Liver (tissue), 9 donors: Measurements from ENCODE around the gene PLPP4. TPM values are rescaled to one million over a fixed set of nuclear protein-coding genes. Genes with fewer than 3 reads are reported as not detected.

Experiments used
- DNase-seq: peaks from one replicate; pipeline ENCODE4 v3.0.0-alpha.2; 2017; ENCODE audit warnings: low spot score
- H3K27ac ChIP-seq, 2 donors: one replicate each; pipeline ENCODE4 v1.7.0; 2013; ENCODE audit warnings: inconsistent platforms in 2 of 2, low read length in 2 of 2, control low read depth in 1 of 2, low read depth in 1 of 2, mild to moderate bottlenecking in 1 of 2
- H3K27me3 ChIP-seq, 4 donors: one replicate each; pipeline versions ENCODE4 v1.6.1 to v1.7.0; 2013; ENCODE audit warnings: low read length in 3 of 4, inconsistent platforms in 1 of 4, mild to moderate bottlenecking in 1 of 4, moderate library complexity in 1 of 4; ENCODE audit not compliant: control insufficient read depth in 4 of 4, insufficient read depth in 4 of 4
- H3K36me3 ChIP-seq, 4 donors: one replicate each; pipeline versions ENCODE4 v1.6.1 to v1.7.0; 2013; ENCODE audit warnings: low read length in 3 of 4, mild to moderate bottlenecking in 3 of 4, low read depth in 1 of 4, moderate library complexity in 1 of 4; ENCODE audit not compliant: control insufficient read depth in 4 of 4, insufficient read depth in 3 of 4
- H3K4me1 ChIP-seq, 4 donors: one replicate each; pipeline versions ENCODE4 v1.6.1 to v1.7.0; 2013; ENCODE audit warnings: low read length in 3 of 4, mild to moderate bottlenecking in 3 of 4, moderate library complexity in 1 of 4; ENCODE audit not compliant: control insufficient read depth in 4 of 4, insufficient read depth in 4 of 4
- H3K4me3 ChIP-seq, 3 donors: one replicate each; pipeline versions ENCODE4 v1.6.1 to v1.7.0; 2013; ENCODE audit warnings: low read length in 3 of 3, control low read depth in 1 of 3, low read depth in 1 of 3, mild to moderate bottlenecking in 1 of 3
- H3K9ac ChIP-seq, 2 donors: one replicate each; pipeline ENCODE4 v1.7.0; 2013; ENCODE audit warnings: low read length in 2 of 2, mild to moderate bottlenecking in 2 of 2, moderate library complexity in 2 of 2, control low read depth in 1 of 2, low read depth in 1 of 2
- H3K9me3 ChIP-seq, 4 donors: one replicate each; pipeline versions ENCODE4 v1.6.1 to v1.7.0; 2013; ENCODE audit warnings: low read length in 3 of 4; ENCODE audit not compliant: control insufficient read depth in 4 of 4
- FOXA1 ChIP-seq: IDR thresholded peaks from 2 replicates; pipeline ENCODE4 v1.6.1; 2016; ENCODE audit warnings: antibody characterized with exemption
- FOXA2 ChIP-seq: IDR thresholded peaks from 2 replicates; pipeline ENCODE4 v1.6.1; 2016; ENCODE audit warnings: antibody characterized with exemption
- HNF4G ChIP-seq: IDR thresholded peaks from 2 replicates; pipeline ENCODE4 v1.6.1; 2016; ENCODE audit warnings: antibody characterized with exemption
- JUND ChIP-seq, 2 donors: IDR thresholded peaks; 2 replicates each; pipeline ENCODE4 v1.6.1; 2016; ENCODE audit warnings: antibody characterized with exemption in 2 of 2
- MAX ChIP-seq: IDR thresholded peaks from 2 replicates; pipeline ENCODE4 v1.6.1; 2016; ENCODE audit warnings: antibody characterized with exemption
- NR2F2 ChIP-seq: IDR thresholded peaks from 2 replicates; pipeline ENCODE4 v1.6.1; 2016; ENCODE audit warnings: antibody characterized with exemption
- RAD21 ChIP-seq, 2 donors: IDR thresholded peaks; 2 replicates each; pipeline ENCODE4 v1.6.1; 2016; ENCODE audit warnings: antibody characterized with exemption in 2 of 2, mild to moderate bottlenecking in 2 of 2
- REST ChIP-seq: IDR thresholded peaks from 2 replicates; pipeline ENCODE4 v1.6.1; 2016; ENCODE audit warnings: antibody characterized with exemption, mild to moderate bottlenecking
- RXRA ChIP-seq, 2 donors: IDR thresholded peaks; 2 replicates each; pipeline ENCODE4 v1.6.1; 2017 to 2018; ENCODE audit warnings: antibody characterized with exemption in 2 of 2, mild to moderate bottlenecking in 1 of 2
- SP1 ChIP-seq: IDR thresholded peaks from 2 replicates; pipeline ENCODE4 v1.6.1; 2018; ENCODE audit warnings: antibody characterized with exemption, mild to moderate bottlenecking
- TAF1 ChIP-seq: conservative IDR thresholded peaks from 2 replicates; pipeline ENCODE4 v1.6.1; 2016; ENCODE audit warnings: antibody characterized with exemption, mild to moderate bottlenecking
- YY1 ChIP-seq: IDR thresholded peaks from 2 replicates; pipeline ENCODE4 v1.6.1; 2016; ENCODE audit warnings: antibody characterized with exemption, mild to moderate bottlenecking
- WGBS: extraction: QIAGEN DNeasy Blood & Tissue Kit; methylation state at CpG from one replicate; pipeline ENCODE4 v1.1.7; 2013; 5-methylcytosine and 5-hydroxymethylcytosine counted together
- polyA plus RNA-seq, 2 donors: library from polyadenylated mRNA; stranded (reverse) in 1 of 2; unstranded in 1 of 2; fragments of 200-250 nt in 1 of 2; fragments of >200 nt in 1 of 2; fragmentation: Nextera tagmentation in 1 of 2; extraction: Ambion mirVana in 1 of 2; gene quantifications; one replicate each; pipeline versions ENCODE4 v1.2.1 to v1.2.3, GENCODE V29; 2013 to 2015
- total RNA-seq, 2 donors: library from RNA; depleted of rRNA; stranded (reverse); fragments of >200 nt; gene quantifications; one replicate each; pipeline ENCODE4 v1.2.3, GENCODE V29; 2014
- TF ChIP-seq, protein P1 (sequence below): IDR thresholded peaks from 2 replicates; pipeline ENCODE4 v1.6.1; 2016; ENCODE audit warnings: antibody characterized with exemption
- TF ChIP-seq, protein P2 (sequence below): fragments of 150-350 bp; IDR thresholded peaks from 2 replicates; pipeline ENCODE4 v1.5.1; 2017; ENCODE audit warnings: improper control_type of control experiment, low read depth, low read length; ENCODE audit not compliant: missing input control
- donor health status: healthy.
- donor health status: healthy.
- donor health status: healthy.
- donor health status: healthy.
- donor health status: healthy.

The PLPP4 gene
- total and polyA plus RNA-seq, 4 donors, result 0.14 to 2.8 (median 0.93) TPM

DNA sequence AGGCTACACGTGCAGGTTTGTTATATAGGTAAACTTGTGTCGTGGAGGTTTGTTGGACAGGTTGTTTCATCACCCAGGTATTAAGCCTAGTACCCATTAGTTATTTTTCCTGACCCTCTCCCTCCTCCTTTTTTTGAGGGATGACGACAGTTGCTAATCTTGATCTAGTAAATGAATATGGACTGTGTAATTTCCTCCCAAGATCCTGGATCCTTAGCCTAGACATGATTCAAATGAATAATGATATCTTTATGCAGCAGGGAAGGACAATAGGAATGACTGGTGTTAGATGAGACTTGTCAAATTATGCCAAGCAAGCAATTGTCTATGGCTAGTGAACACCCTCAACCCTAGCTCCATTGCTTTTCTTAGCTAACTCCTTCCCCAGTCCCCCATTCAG is 156.2 kb downstream of the PLPP4 start:
- Histone ChIP-seq H3K36me3 (no peaks in the 10 kb centered on the region), H3K4me3 (no peak overlapping the region), H3K9me3 (peaks cover 3 to 9% (median 5%) of the 10 kb centered on the region in 4 donors), H3K4me1 (no peaks in the 10 kb centered on the region), H3K9ac (no peak overlapping the region), H3K27ac (no peak overlapping the region), H3K27me3 (peaks cover 0 to 2% (median 0%) of the 10 kb centered on the region in 4 donors)
- no peak for DNase-seq
- no peak for TF ChIP-seq FOXA2
- no peak for TF ChIP-seq YY1
- 64% methylated on average over 3 of the region's 3 CpGs for WGBS

DNA sequence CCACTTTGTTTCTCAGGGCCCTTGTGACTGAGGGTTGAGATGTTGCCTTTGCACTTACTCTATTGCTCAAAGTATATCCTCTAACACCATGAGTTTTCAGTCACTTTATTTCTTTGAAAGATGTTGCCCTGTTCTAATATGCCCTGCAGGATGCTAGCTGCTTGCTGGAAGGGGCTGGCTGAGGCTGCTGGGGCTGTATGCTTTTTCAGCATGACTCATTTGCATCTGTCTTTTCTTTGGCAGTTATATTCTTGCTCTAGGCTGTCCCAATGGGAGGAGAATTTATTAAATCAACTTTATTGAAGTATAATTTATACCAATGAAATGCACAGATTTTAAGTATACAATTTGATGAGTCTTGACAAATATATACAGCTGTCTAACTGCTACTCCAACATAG is 157.7 kb downstream of the PLPP4 start:
- no peak overlapping the region for H3K9ac ChIP-seq
- H3K27ac ChIP-seq, result no peak overlapping the region
- peaks cover 0 to 2% (median 0%) of the 10 kb centered on the region in 4 donors for H3K27me3 ChIP-seq
- no peaks in the 10 kb centered on the region for H3K4me1 ChIP-seq
- H3K9me3 ChIP-seq, result peaks cover 3 to 7% (median 5%) of the 10 kb centered on the region in 4 donors
- DNase-seq, result no peak
- no peak overlapping the region for H3K4me3 ChIP-seq
- no peak for TF ChIP-seq NR2F2
- TF ChIP-seq RAD21 (IDR thresholded peaks at IDR 0.05), result no peak
- TF ChIP-seq, protein P1, sequence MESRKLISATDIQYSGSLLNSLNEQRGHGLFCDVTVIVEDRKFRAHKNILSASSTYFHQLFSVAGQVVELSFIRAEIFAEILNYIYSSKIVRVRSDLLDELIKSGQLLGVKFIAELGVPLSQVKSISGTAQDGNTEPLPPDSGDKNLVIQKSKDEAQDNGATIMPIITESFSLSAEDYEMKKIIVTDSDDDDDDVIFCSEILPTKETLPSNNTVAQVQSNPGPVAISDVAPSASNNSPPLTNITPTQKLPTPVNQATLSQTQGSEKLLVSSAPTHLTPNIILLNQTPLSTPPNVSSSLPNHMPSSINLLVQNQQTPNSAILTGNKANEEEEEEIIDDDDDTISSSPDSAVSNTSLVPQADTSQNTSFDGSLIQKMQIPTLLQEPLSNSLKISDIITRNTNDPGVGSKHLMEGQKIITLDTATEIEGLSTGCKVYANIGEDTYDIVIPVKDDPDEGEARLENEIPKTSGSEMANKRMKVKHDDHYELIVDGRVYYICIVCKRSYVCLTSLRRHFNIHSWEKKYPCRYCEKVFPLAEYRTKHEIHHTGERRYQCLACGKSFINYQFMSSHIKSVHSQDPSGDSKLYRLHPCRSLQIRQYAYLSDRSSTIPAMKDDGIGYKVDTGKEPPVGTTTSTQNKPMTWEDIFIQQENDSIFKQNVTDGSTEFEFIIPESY, result no peak
- no peak for TF ChIP-seq MAX
- no peak for TF ChIP-seq TAF1
- TF ChIP-seq HNF4G, result no peak
- TF ChIP-seq FOXA1, result no peak
- no peak for TF ChIP-seq YY1
- no peaks in the 10 kb centered on the region for H3K36me3 ChIP-seq

GRCh38 chr10:120616311-120616911 is 159.4 kb downstream of the PLPP4 start:
- H3K27ac ChIP-seq, result no peak overlapping the region
- WGBS, result 49% methylated on average over 3 of the region's 3 CpGs
- H3K36me3 ChIP-seq, result no peaks in the 10 kb centered on the region
- H3K4me1 ChIP-seq, result no peaks in the 10 kb centered on the region
- DNase-seq, result no peak
- TF ChIP-seq SP1, result no peak
- H3K4me3 ChIP-seq, result no peak overlapping the region
- H3K27me3 ChIP-seq, result peaks cover 0 to 2% (median 0%) of the 10 kb centered on the region in 4 donors
- no peak overlapping the region for H3K9ac ChIP-seq
- peaks cover 3 to 7% (median 5%) of the 10 kb centered on the region in 4 donors for H3K9me3 ChIP-seq

DNA sequence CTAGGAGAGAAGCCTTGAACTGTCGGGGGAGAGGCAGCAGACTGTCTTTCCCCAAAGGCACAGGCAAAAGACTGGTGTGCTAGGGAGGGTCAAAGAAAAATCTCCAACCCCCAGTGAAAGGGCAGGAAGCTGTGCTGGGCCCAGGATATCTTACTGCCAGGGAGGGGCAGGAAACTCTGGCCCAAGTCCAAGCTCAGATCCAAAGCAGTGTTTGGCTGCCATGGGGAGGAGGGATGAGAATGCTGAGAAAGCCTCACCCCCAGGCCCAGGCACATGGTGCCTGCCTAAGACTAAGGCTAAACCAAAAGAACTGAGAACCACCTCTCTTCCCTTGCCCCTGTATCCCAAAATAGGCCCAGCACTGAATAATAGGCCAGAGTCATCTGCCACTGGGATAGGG is 171.2 kb downstream of the PLPP4 start:
- no peak for DNase-seq
- Histone ChIP-seq H3K4me1 (no peaks in the 10 kb centered on the region), H3K9ac (no peak overlapping the region), H3K36me3 (no peaks in the 10 kb centered on the region), H3K4me3 (no peak overlapping the region), H3K27ac (no peak overlapping the region), H3K9me3 (peaks cover 0 to 5% (median 0%) of the 10 kb centered on the region in 4 donors), H3K27me3 (peaks cover 0 to 13% (median 0%) of the 10 kb centered on the region in 4 donors)
- WGBS, result 65% methylated on average over 1 of the region's 1 CpG
- TF ChIP-seq RAD21 (IDR thresholded peaks at IDR 0.05) (no peak), JUND (IDR thresholded peaks at IDR 0.05) (no peak), FOXA1 (no peak), FOXA2 (no peak), RXRA (IDR thresholded peaks at IDR 0.05) (no peak), HNF4G (no peak), MAX (no peak), REST (no peak), TAF1 (no peak)
- TF ChIP-seq, protein P2, sequence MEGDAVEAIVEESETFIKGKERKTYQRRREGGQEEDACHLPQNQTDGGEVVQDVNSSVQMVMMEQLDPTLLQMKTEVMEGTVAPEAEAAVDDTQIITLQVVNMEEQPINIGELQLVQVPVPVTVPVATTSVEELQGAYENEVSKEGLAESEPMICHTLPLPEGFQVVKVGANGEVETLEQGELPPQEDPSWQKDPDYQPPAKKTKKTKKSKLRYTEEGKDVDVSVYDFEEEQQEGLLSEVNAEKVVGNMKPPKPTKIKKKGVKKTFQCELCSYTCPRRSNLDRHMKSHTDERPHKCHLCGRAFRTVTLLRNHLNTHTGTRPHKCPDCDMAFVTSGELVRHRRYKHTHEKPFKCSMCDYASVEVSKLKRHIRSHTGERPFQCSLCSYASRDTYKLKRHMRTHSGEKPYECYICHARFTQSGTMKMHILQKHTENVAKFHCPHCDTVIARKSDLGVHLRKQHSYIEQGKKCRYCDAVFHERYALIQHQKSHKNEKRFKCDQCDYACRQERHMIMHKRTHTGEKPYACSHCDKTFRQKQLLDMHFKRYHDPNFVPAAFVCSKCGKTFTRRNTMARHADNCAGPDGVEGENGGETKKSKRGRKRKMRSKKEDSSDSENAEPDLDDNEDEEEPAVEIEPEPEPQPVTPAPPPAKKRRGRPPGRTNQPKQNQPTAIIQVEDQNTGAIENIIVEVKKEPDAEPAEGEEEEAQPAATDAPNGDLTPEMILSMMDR, result no peak
